ENCODE results near the gene ARHGAP40. TPM values are rescaled to one million over a fixed set of nuclear protein-coding genes. Genes with fewer than 3 reads are reported as not detected.

ARHGAP40 gene
- total RNA-seq, 1 donor from 2014 or later, result not detected

DNA sequence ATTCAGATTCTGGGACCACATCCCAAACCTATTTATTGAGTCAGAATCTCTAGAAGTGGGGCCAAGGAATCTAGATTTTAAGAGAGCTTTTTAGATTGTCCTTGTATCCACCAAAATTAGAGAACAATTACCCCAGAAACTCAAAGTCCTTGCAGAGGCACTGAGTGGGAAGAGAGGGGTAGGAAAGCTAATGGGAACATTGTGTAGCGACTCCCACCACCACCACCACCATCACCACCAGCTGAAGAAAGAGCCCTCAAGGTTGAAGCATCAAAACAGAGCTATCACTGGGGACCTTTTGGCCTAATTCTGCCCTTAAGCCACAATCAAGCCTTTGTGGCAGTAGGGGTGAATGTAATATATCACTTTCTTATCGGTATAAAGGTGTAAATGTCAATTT, 83.7 kb downstream of the ARHGAP40 start:
- TF ChIP-seq CTCF (IDR thresholded peaks at IDR 0.05; ENCODE audit: borderline replicate concordance), result no peak
- Histone ChIP-seq H3K27ac (replicated peaks) (no peak overlapping the region), H3K4me1 (no peaks in the 10 kb centered on the region), H3K4me3 (no peak overlapping the region), H3K27me3 (ENCODE audit: low read depth) (peaks cover 74% of the 10 kb centered on the region), H3K9me3 (replicated peaks) (no peaks in the 10 kb centered on the region), H3K36me3 (no peaks in the 10 kb centered on the region)
- DNase-seq, result no peak
- intact Hi-C loops (cut with micrococcal nuclease), result no loop called here

DNA sequence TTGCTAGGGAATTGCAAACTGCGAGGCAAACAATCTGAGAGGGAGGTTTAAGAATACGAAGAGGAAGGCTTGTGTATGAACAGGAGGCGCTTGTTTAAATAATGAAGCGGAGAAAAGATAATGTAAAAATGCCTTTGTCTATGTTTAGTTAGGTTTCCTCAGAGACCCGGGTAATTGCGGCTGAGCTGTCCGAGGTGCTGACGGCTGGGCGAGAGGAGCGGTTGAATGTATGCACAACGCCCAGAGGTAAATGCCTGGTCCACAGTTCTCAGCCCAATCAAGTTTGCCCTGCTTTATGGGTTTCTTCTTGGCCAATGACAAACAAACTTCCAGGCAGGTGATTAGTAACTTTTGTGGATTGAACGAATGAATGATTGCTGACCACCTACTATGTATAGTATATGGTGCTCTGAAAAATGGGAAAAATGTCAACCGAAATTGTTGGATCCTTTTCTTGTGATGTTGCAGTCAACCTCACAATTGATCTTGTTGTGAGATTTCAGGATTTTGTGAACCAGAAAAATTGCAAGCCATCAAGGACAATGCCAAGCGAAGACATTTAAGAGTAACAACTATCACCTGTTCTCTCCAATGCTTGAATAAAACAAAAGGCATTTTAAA, 84.4 kb downstream of the ARHGAP40 start:
- Histone ChIP-seq H3K36me3 (no peaks in the 10 kb centered on the region), H3K4me3 (no peak overlapping the region), H3K9me3 (replicated peaks) (no peaks in the 10 kb centered on the region), H3K4me1 (no peaks in the 10 kb centered on the region), H3K27ac (replicated peaks) (no peak overlapping the region), H3K27me3 (ENCODE audit: low read depth) (peaks cover 77% of the 10 kb centered on the region)
- TF ChIP-seq CTCF (IDR thresholded peaks at IDR 0.05; ENCODE audit: borderline replicate concordance), result no peak
- peak; percentile 27 for DNase-seq
- intact Hi-C loops (cut with micrococcal nuclease), result no loop called here

GRCh38 chr20:38692436-38693411, 91.1 kb downstream of the ARHGAP40 start:
- Histone ChIP-seq H3K4me3 (no peak overlapping the region), H3K36me3 (no peaks in the 10 kb centered on the region), H3K4me1 (no peaks in the 10 kb centered on the region), H3K27ac (replicated peaks) (no peak overlapping the region), H3K27me3 (ENCODE audit: low read depth) (peaks cover 66% of the 10 kb centered on the region), H3K9me3 (replicated peaks) (no peaks in the 10 kb centered on the region)
- no peak for TF ChIP-seq CTCF (IDR thresholded peaks at IDR 0.05; ENCODE audit: borderline replicate concordance)
- intact Hi-C loops (cut with micrococcal nuclease), result no loop called here
- DNase-seq, result peak; percentile 20

GRCh38 chr20:38697306-38697705, 95.7 kb downstream of the ARHGAP40 start:
- peaks cover 78% of the 10 kb centered on the region for H3K27me3 ChIP-seq (ENCODE audit: low read depth)
- no peaks in the 10 kb centered on the region for H3K4me1 ChIP-seq
- no peak overlapping the region for H3K4me3 ChIP-seq
- no peak overlapping the region for H3K27ac ChIP-seq (replicated peaks)
- no peaks in the 10 kb centered on the region for H3K9me3 ChIP-seq (replicated peaks)
- no peaks in the 10 kb centered on the region for H3K36me3 ChIP-seq
- DNase-seq, result no peak
- TF ChIP-seq CTCF (IDR thresholded peaks at IDR 0.05; ENCODE audit: borderline replicate concordance), result no peak
- intact Hi-C loops (cut with micrococcal nuclease), result no loop called here

GRCh38 chr20:38698541-38698940, 96.9 kb downstream of the ARHGAP40 start:
- intact Hi-C loops (cut with micrococcal nuclease), result no loop called here
- no peaks in the 10 kb centered on the region for H3K36me3 ChIP-seq
- no peaks in the 10 kb centered on the region for H3K4me1 ChIP-seq
- peaks cover 90% of the 10 kb centered on the region for H3K27me3 ChIP-seq (ENCODE audit: low read depth)
- H3K4me3 ChIP-seq, result no peak overlapping the region
- H3K27ac ChIP-seq (replicated peaks), result no peak overlapping the region
- no peak for DNase-seq
- no peak for TF ChIP-seq CTCF (IDR thresholded peaks at IDR 0.05; ENCODE audit: borderline replicate concordance)
- H3K9me3 ChIP-seq (replicated peaks), result no peaks in the 10 kb centered on the region
